Upper lobe of right lung (tissue), 1 donor: ENCODE measurements around the gene CRMP1. TPM values are rescaled to one million over a fixed set of nuclear protein-coding genes. Genes with fewer than 3 reads are reported as not detected.

ENCODE experiments used
- ATAC-seq: fragments of 200-7000 bp; cut with Tn5 transposase; one replicate; pipeline ENCODE4 v1.9.1; 2020; ENCODE audit warnings: mild to moderate bottlenecking, moderate library complexity
- DNase-seq: peaks from one replicate; pipeline ENCODE4 v3.0.0-alpha.2; 2020
- H3K27ac ChIP-seq: fragments of 200-600 bp; one replicate; pipeline ENCODE4 v1.8.0; 2022
- H3K27me3 ChIP-seq: fragments of 200-600 bp; one replicate; pipeline ENCODE4 v1.8.0; 2022; ENCODE audit warnings: mild to moderate bottlenecking
- H3K36me3 ChIP-seq: fragments of 200-600 bp; one replicate; pipeline ENCODE4 v1.8.0; 2022
- H3K4me1 ChIP-seq: fragments of 200-600 bp; one replicate; pipeline ENCODE4 v1.8.0; 2022
- H3K4me3 ChIP-seq: fragments of 200-600 bp; one replicate; pipeline ENCODE4 v1.8.0; 2022; ENCODE audit warnings: mild to moderate bottlenecking
- H3K9me3 ChIP-seq: fragments of 200-600 bp; one replicate; pipeline ENCODE4 v1.8.0; 2022
- CTCF ChIP-seq: fragments of 200-600 bp; IDR thresholded peaks from one replicate; pipeline ENCODE4 v1.8.0; 2022; ENCODE audit warnings: antibody characterized with exemption
- intact Hi-C: fragments of 100-400 bp; cut with DNase I; formaldehyde crosslinking; loops from one replicate; pipeline ENCODE4 v1.11.0; 2022
- total RNA-seq: library from RNA; stranded (reverse); fragmentation: NEBNext Ultra II Directional; extraction: Animal tissue kit (Norgen Biotek cat#: 25700); gene quantifications from one replicate; pipeline ENCODE4 v1.2.1, GENCODE V29; 2021
- donor health status: DM: no; HTN: yes; CAD: no; lungs with severe emphysema.

Gene CRMP1
- total RNA-seq, 1 donor from 2014 or later: 6.1 TPM

- no peak for ATAC-seq
- Histone ChIP-seq H3K27ac (no peak overlapping the region), H3K9me3 (peaks cover 3% of the 10 kb centered on the region), H3K4me1 (no peaks in the 10 kb centered on the region), H3K36me3 (peaks cover 4% of the 10 kb centered on the region), H3K4me3 (no peak overlapping the region), H3K27me3 (no peaks in the 10 kb centered on the region)
- intact Hi-C loops: no loop called here
- TF ChIP-seq CTCF: no peak
- no peak for DNase-seq
Observed at GRCh38 chr4:5781691-5782090, 111.2 kb downstream of the CRMP1 start.

GRCh38 chr4:5780831-5781480 is 111.9 kb downstream of the CRMP1 start:
- no peak overlapping the region for H3K27ac ChIP-seq
- peak; percentile 19 for DNase-seq
- intact Hi-C loops: no loop called here
- no peaks in the 10 kb centered on the region for H3K4me1 ChIP-seq
- no peak for ATAC-seq
- H3K27me3 ChIP-seq: no peaks in the 10 kb centered on the region
- H3K4me3 ChIP-seq: no peak overlapping the region
- peaks cover 4% of the 10 kb centered on the region for H3K36me3 ChIP-seq
- H3K9me3 ChIP-seq: peaks cover 7% of the 10 kb centered on the region
- TF ChIP-seq CTCF: no peak

- intact Hi-C loops: no loop called here
- ATAC-seq: no peak
- Histone ChIP-seq H3K9me3 (peaks cover 7% of the 10 kb centered on the region), H3K4me1 (no peaks in the 10 kb centered on the region), H3K36me3 (no peaks in the 10 kb centered on the region), H3K27ac (no peak overlapping the region), H3K27me3 (no peaks in the 10 kb centered on the region), H3K4me3 (no peak overlapping the region)
- no peak for TF ChIP-seq CTCF
- no peak for DNase-seq
Observed at GRCh38 chr4:5776510-5776909, 116.4 kb downstream of the CRMP1 start.

GRCh38 chr4:5774416-5775036 is 118.4 kb downstream of the CRMP1 start:
- H3K27me3 ChIP-seq: no peaks in the 10 kb centered on the region
- peaks cover 7% of the 10 kb centered on the region for H3K9me3 ChIP-seq
- TF ChIP-seq CTCF: no peak
- no peak overlapping the region for H3K4me3 ChIP-seq
- no peak for ATAC-seq
- peak; percentile 2 for DNase-seq
- intact Hi-C loops: no loop called here
- H3K4me1 ChIP-seq: no peaks in the 10 kb centered on the region
- H3K36me3 ChIP-seq: no peaks in the 10 kb centered on the region
- no peak overlapping the region for H3K27ac ChIP-seq

GRCh38 chr4:5773271-5773555 is 119.7 kb downstream of the CRMP1 start:
- Histone ChIP-seq H3K36me3 (no peaks in the 10 kb centered on the region), H3K27ac (no peak overlapping the region), H3K4me3 (no peak overlapping the region), H3K9me3 (peaks cover 7% of the 10 kb centered on the region), H3K27me3 (no peaks in the 10 kb centered on the region), H3K4me1 (no peaks in the 10 kb centered on the region)
- no peak for TF ChIP-seq CTCF
- ATAC-seq (no peak), DNase-seq (no peak)
- intact Hi-C loops: no loop called here
